Measurements from ENCODE around the gene COX10.
"Not testable (repeated sequence)": the region's sequence is repeated elsewhere in the genome, so short reads cannot be mapped to it uniquely, and the experiment has no call there.

COX10 gene

DNA sequence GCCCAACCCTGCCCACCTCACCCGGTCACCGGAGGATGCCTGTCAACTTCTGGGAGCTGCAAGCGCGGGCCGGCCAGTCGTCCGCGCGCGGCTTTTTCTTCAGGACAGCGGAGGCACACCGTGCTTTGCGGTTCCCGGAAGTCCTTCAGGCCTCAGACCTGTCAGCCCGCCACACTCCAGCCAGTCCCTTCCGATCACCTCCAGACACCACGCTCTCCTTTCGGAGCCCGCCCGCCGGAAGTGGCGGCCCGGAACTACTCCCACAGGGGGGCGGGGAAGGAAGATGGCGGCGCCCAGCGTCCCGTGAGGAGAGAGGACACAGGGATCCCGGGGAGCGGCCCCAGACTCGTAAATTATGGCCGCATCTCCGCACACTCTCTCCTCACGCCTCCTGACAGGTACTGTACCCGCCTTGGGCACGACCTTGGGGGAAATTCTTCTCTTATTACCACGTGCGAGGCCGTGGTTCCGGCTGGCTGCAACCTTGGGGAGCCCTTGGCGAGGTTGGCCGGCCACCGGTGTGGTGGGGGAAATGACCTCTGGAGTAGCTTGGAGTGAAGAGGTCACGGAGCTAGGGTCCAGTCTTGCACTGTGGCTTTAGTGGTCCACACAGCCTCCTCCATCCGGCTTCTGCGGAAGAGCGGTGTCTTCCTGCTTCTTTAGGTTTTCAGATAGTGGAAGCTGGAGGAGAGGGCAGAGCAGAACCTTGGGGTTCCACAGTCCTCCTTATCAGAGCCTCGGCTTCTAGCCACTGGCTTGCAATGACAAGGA is at the start of gene COX10:
TSS of gene COX10 (plus strand) at position 254 of the 771 bp plus-strand sequence. CDS start at position 356, 102 bp downstream.
- Histone ChIP-seq H3K9ac (ENCODE audit: insufficient read length) (peak within 1 kb of the TSS; percentile 99), H3K9me3 (ENCODE audit: low read depth, low read length) (no peaks in the 10 kb centered on the region), H3K36me3 (ENCODE audit: insufficient read depth, low read length) (peaks cover 25% of the 10 kb centered on the region), H3K4me3 (peak within 1 kb of the TSS; percentile 99), H3K27ac (peak within 1 kb of the TSS; percentile 78)
- no peak for DNase-seq (ENCODE audit: low read depth, low spot score)
- peak; percentile 85 for TF ChIP-seq POLR2AphosphoS5 (IDR thresholded peaks at IDR 0.05; ENCODE audit: borderline replicate concordance, low read depth, low read length)
- TF ChIP-seq EZH2 (IDR thresholded peaks at IDR 0.05), result no peak

GRCh38 chr17:14021651-14022294 is 47.5 kb upstream of the COX10 start:
- not testable (repeated sequence) for DNase-seq (ENCODE audit: low read depth, low spot score); H3K27ac ChIP-seq

GRCh38 chr17:14029755-14030154 is 39.5 kb upstream of the COX10 start:
- DNase-seq (ENCODE audit: low read depth, low spot score); H3K9ac ChIP-seq (ENCODE audit: insufficient read length); H3K9me3 ChIP-seq (ENCODE audit: low read depth, low read length); H3K27ac ChIP-seq; H3K4me3 ChIP-seq: not testable (repeated sequence)
- peaks cover 15% of the 10 kb centered on the region for H3K36me3 ChIP-seq (ENCODE audit: insufficient read depth, low read length)

More at GRCh38 chr17:14021651-14022294, 47.5 kb upstream of the COX10 start:
- not testable (repeated sequence) for H3K9ac ChIP-seq (ENCODE audit: insufficient read length); H3K4me3 ChIP-seq; H3K36me3 ChIP-seq (ENCODE audit: insufficient read depth, low read length); H3K9me3 ChIP-seq (ENCODE audit: low read depth, low read length)

GRCh38 chr17:14032234-14032633 is 37.1 kb upstream of the COX10 start:
- H3K4me3 ChIP-seq, result no peak overlapping the region
- H3K9ac ChIP-seq (ENCODE audit: insufficient read length), result no peak overlapping the region
- no peak overlapping the region for H3K27ac ChIP-seq
- peaks cover 15% of the 10 kb centered on the region for H3K36me3 ChIP-seq (ENCODE audit: insufficient read depth, low read length)
- no peak for TF ChIP-seq EZH2 (IDR thresholded peaks at IDR 0.05)
- no peak for TF ChIP-seq POLR2AphosphoS5 (IDR thresholded peaks at IDR 0.05; ENCODE audit: borderline replicate concordance, low read depth, low read length)
- TF ChIP-seq FOXP2 (optimal IDR thresholded peaks at IDR 0.05; ENCODE audit: control extremely low read depth, extremely low read length, insufficient read depth), result no peak
- H3K9me3 ChIP-seq (ENCODE audit: low read depth, low read length), result no peaks in the 10 kb centered on the region
- no peak for DNase-seq (ENCODE audit: low read depth, low spot score)

- TF ChIP-seq EZH2 (IDR thresholded peaks at IDR 0.05) (no peak), POLR2AphosphoS5 (IDR thresholded peaks at IDR 0.05; ENCODE audit: borderline replicate concordance, low read depth, low read length) (no peak), FOXP2 (optimal IDR thresholded peaks at IDR 0.05; ENCODE audit: control extremely low read depth, extremely low read length, insufficient read depth) (no peak)
- Histone ChIP-seq H3K9ac (ENCODE audit: insufficient read length) (no peak overlapping the region), H3K4me3 (no peak overlapping the region), H3K27ac (no peak overlapping the region), H3K36me3 (ENCODE audit: insufficient read depth, low read length) (peaks cover 15% of the 10 kb centered on the region), H3K9me3 (ENCODE audit: low read depth, low read length) (no peaks in the 10 kb centered on the region)
- no peak for DNase-seq (ENCODE audit: low read depth, low spot score)
Measured at GRCh38 chr17:14033166-14033565, 36.1 kb upstream of the COX10 start.

- no peak for DNase-seq (ENCODE audit: low read depth, low spot score)
- TF ChIP-seq FOXP2 (optimal IDR thresholded peaks at IDR 0.05; ENCODE audit: control extremely low read depth, extremely low read length, insufficient read depth), result no peak
- no peak for TF ChIP-seq EZH2 (IDR thresholded peaks at IDR 0.05)
- no peak for TF ChIP-seq POLR2AphosphoS5 (IDR thresholded peaks at IDR 0.05; ENCODE audit: borderline replicate concordance, low read depth, low read length)
- no peak overlapping the region for H3K9ac ChIP-seq (ENCODE audit: insufficient read length)
- no peak overlapping the region for H3K4me3 ChIP-seq
- H3K27ac ChIP-seq, result no peak overlapping the region
- H3K36me3 ChIP-seq (ENCODE audit: insufficient read depth, low read length), result peaks cover 11% of the 10 kb centered on the region; the same call in 1 of the 2 replicates
- no peaks in the 10 kb centered on the region for H3K9me3 ChIP-seq (ENCODE audit: low read depth, low read length)
Measured at GRCh38 chr17:14037453-14037852, 31.9 kb upstream of the COX10 start.

GRCh38 chr17:14038206-14038605 is 31.1 kb upstream of the COX10 start:
- Histone ChIP-seq H3K36me3 (ENCODE audit: insufficient read depth, low read length) (peaks cover 9% of the 10 kb centered on the region; the same call in 1 of the 2 replicates), H3K9ac (ENCODE audit: insufficient read length) (no peak overlapping the region), H3K9me3 (ENCODE audit: low read depth, low read length) (no peaks in the 10 kb centered on the region), H3K4me3 (no peak overlapping the region), H3K27ac (no peak overlapping the region)
- DNase-seq (ENCODE audit: low read depth, low spot score), result no peak
- no peak for TF ChIP-seq EZH2 (IDR thresholded peaks at IDR 0.05)

GRCh38 chr17:14042411-14042810 is 26.9 kb upstream of the COX10 start:
- Histone ChIP-seq H3K9me3 (ENCODE audit: low read depth, low read length) (no peaks in the 10 kb centered on the region), H3K9ac (ENCODE audit: insufficient read length) (no peak overlapping the region), H3K36me3 (ENCODE audit: insufficient read depth, low read length) (no peaks in the 10 kb centered on the region), H3K4me3 (no peak overlapping the region), H3K27ac (no peak overlapping the region)
- no peak for TF ChIP-seq FOXP2 (optimal IDR thresholded peaks at IDR 0.05; ENCODE audit: control extremely low read depth, extremely low read length, insufficient read depth)
- no peak for TF ChIP-seq POLR2AphosphoS5 (IDR thresholded peaks at IDR 0.05; ENCODE audit: borderline replicate concordance, low read depth, low read length)
- no peak for TF ChIP-seq EZH2 (IDR thresholded peaks at IDR 0.05)
- no peak for DNase-seq (ENCODE audit: low read depth, low spot score)

- H3K9me3 ChIP-seq (ENCODE audit: low read depth, low read length), result no peaks in the 10 kb centered on the region
- H3K36me3 ChIP-seq (ENCODE audit: insufficient read depth, low read length), result no peaks in the 10 kb centered on the region
- no peak overlapping the region for H3K9ac ChIP-seq (ENCODE audit: insufficient read length)
- no peak overlapping the region for H3K4me3 ChIP-seq
- DNase-seq (ENCODE audit: low read depth, low spot score), result no peak
- TF ChIP-seq EZH2 (IDR thresholded peaks at IDR 0.05), result no peak
- no peak for TF ChIP-seq FOXP2 (optimal IDR thresholded peaks at IDR 0.05; ENCODE audit: control extremely low read depth, extremely low read length, insufficient read depth)
- no peak for TF ChIP-seq POLR2AphosphoS5 (IDR thresholded peaks at IDR 0.05; ENCODE audit: borderline replicate concordance, low read depth, low read length)
- no peak overlapping the region for H3K27ac ChIP-seq
Measured at GRCh38 chr17:14044702-14045101, 24.6 kb upstream of the COX10 start.

Measured in SK-N-MC (cell line).